ENCODE results near the gene ELL3. TPM values are rescaled to one million over a fixed set of nuclear protein-coding genes. Genes with fewer than 3 reads are reported as not detected.
"Not testable (repeated sequence)": the region's sequence is repeated elsewhere in the genome, so short reads cannot be mapped to it uniquely, and the experiment has no call there.

Gene ELL3
- 2.4 TPM for total RNA-seq

DNA sequence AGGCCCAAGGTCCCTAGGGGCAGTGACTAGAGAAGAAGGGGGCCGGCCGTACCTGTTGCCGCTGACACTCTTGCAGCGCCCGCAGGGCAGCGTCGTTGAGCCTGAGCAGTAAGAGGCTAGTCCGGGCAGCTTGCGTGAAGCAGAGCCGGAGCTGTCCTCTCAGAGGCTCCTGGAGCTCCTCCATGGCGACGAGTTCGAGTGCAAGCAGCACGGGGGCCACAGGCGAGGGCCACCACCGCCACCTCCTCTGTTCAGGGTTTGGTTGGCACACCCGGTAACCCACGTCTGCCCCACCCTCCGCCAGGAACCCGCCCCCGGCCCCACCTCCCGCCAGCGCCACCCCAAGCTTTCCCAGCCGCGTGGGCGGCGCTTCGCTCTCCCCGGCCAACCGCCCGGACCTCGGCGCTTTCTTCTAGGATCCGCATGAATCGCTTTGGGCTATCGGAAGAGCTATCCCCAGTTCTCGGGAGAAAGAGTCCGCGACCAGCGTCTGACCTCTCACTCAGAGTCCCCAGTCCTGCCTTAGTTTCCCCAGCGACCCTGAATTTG lies at the start of gene ELL3:
Gene ELL3 (minus strand): TSS at position 249 of the 549 bp plus-strand sequence. CDS start 65 bp downstream, at position 184.
- DNase-seq (ENCODE audit: low spot score) (peak; percentile 86), ATAC-seq (peak; percentile 85)

GRCh38 chr15:43826029-43826507 lies 49.3 kb upstream of the ELL3 start:
- ATAC-seq: no peak
- no peak for DNase-seq (ENCODE audit: low spot score)

DNA sequence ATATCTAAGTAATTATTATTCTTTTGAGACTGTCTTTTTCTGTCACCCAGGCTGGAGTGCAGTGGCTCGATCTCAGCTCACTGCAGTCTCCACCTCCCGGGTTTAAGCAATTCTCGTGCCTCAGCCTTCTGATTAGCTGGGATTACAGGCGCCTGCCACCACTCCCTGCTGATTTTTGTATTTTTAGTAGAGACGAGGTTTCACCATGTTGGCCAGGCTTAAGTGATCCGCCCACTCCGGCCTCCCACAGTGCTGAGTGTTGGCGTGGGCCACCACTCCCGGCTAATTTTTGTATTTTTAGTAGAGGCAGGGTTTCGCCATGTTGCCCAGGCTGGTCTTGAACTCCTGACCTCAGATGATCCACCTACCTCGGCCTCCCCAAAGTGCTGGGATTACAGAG lies 48.5 kb upstream of the ELL3 start:
- ATAC-seq; DNase-seq (ENCODE audit: low spot score): not testable (repeated sequence)

GRCh38 chr15:43824302-43825246 lies 47.8 kb upstream of the ELL3 start, which contains the start of gene MFAP1:
TSS of gene MFAP1 (minus strand) at chr15:43824690. CDS start at chr15:43824569, 121 bp downstream.
- DNase-seq (ENCODE audit: low spot score): peak; percentile 97
- peak; percentile 95 for ATAC-seq

GRCh38 chr15:43821505-43821904 lies 44.7 kb upstream of the ELL3 start:
- ATAC-seq (no peak), DNase-seq (ENCODE audit: low spot score) (no peak)

DNA sequence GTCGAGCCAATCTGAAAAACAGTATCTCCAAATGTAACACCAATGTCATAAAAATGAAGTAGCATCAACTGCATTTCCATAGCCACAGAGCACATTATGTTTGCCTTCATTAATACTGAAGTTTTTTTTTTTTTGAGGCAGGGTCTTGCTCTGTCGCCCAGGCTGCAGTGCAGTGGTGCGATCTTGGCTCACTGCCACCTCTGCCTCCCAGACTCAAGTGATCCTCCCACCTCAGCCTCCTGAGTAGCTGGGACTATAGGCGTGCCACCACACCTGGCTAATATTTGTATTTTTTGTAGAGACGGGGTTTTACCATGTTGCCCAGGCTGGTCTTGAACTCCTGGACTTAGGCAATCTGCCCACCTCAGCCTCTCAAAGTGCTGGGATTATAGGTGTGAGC lies 38.3 kb upstream of the ELL3 start:
- DNase-seq (ENCODE audit: low spot score): peak; percentile 38
- not testable (repeated sequence) for ATAC-seq

DNA sequence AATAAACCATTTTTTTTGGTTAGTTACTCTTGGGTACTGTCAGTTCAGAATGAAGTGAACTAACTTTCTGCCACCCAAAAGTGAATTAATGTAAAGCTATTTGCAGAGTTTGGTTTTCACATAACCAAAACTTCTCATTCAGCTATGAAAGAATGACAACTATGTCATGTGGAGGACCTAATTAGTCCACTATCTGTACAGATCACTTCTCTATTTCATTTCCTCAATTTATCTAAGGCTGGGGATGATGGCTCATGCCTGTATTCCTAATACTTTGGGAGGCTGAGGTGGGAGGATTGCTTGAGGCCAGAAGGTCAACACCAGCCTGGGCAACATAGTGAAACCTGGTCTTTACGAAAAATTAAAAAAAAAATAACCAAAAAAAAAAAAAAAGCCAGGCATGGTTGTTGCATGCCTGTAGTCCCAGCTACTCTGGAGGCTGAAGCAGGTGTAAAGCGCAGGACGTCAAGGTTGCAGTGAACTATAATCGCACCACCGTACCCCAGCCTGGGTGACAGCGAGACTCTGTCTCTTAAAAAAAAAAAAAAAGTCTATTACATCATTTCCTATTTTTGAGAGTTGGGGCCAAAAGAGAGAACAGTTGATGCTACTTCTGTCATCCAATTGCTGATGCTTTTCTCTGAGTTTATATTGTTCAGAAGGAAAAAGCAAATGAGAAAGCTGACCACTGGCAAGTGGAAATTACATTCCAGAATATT lies 32.4 kb upstream of the ELL3 start:
- ATAC-seq (no peak), DNase-seq (ENCODE audit: low spot score) (no peak)

- ATAC-seq (no peak), DNase-seq (ENCODE audit: low spot score) (no peak)
Measured at GRCh38 chr15:43808435-43808950, 31.7 kb upstream of the ELL3 start.

- not testable (repeated sequence) for ATAC-seq; DNase-seq (ENCODE audit: low spot score)
Measured at GRCh38 chr15:43802676-43803075, 25.9 kb upstream of the ELL3 start.

GRCh38 chr15:43800286-43801141 lies 23.7 kb upstream of the ELL3 start, which contains the start of gene HYPK:
TSS of gene HYPK (plus strand) at chr15:43800599. CDS start at chr15:43800623, 24 bp downstream.
- DNase-seq (ENCODE audit: low spot score) (peak; percentile 95), ATAC-seq (peak; percentile 93)

- DNase-seq (ENCODE audit: low spot score): no peak
- peak; percentile 19 for ATAC-seq
Measured at GRCh38 chr15:43799945-43800285, 23.1 kb upstream of the ELL3 start, which contains the start of gene SERINC4. TSS of gene SERINC4 (minus strand) at chr15:43800220. CDS start at chr15:43799986, 234 bp downstream.

DNA sequence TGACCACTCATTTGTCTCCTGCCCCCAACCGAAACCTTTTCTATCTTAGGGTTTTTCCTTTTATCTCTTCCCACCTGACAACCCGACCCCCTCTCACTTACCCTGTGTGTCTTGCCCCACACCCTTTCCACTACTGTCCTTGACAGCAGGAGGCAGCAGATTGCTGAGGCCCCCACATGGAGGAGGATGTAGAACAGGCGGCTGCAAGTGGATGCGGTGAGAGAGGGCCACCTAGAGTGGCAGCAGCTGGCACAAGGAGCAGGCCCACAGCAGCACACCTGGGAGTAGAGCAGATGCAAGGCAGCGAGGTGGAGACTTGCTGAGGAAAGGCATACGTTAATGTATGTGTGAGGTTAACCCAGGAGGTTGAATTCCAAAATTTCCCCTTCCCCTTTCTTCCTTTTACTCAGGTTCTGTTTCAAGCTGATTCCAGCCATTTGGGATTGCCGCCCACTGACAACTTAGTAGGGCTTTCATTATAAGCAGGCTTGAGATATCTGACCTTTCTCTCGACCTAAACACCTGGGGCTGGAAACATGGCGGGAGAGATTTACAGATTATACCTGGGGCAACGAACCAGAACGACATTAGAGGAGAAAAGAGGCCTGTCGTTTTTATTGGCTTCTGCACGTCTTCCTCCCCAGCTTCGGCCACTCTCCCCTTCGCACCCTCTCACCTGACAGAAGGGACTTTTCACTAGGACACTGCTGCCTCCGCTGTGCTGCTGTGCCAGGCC lies 22.6 kb upstream of the ELL3 start:
- no peak for DNase-seq (ENCODE audit: low spot score)

GRCh38 chr15:43796566-43796965 lies 19.8 kb upstream of the ELL3 start:
- no peak for DNase-seq (ENCODE audit: low spot score)
- ATAC-seq: no peak

More for the DNA sequence above, 22.6 kb upstream of the ELL3 start:
- ATAC-seq: no peak

- no peak for ATAC-seq
- no peak for DNase-seq (ENCODE audit: low spot score)
Measured at GRCh38 chr15:43795997-43796396, 19.2 kb upstream of the ELL3 start.

GRCh38 chr15:43795197-43795596 lies 18.4 kb upstream of the ELL3 start:
- no peak for ATAC-seq
- DNase-seq (ENCODE audit: low spot score): no peak

DNA sequence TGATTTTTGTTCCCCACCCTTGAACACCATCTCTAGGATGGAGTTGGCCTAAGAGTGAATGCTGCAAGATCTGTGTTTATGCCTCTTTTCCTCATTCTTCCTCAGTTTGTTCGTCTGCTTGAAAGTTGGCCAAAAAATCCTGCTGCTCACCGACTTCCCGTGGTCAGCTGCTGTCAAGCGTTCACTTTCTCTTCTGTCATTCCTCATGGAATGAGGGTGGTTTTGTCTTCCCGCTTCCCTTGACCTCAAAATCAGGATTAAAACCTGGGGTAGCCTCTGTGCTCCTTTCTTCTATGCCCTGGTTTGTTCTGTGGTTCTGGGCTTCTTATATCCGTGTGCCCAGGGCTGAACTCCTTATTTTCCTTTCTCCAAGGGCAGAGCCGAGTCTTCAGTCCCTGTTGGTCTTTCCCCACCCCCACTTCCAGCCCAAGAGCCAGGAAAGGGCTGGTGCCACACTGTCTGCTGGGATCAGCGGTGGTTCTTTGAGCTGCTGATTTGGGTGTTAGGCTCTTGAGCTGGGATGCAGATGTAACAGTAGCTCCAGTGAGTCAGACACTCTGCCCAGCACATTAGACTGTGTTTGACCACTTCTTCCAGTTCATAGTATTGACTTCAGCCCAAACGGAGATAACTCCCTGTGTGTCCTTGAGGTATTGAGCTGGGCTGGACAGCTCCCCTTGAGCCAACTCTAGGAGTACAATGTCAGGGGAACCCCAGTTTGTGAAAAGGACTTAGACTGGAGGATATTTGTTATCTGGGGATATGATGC lies 17.7 kb upstream of the ELL3 start:
- no peak for DNase-seq (ENCODE audit: low spot score)
- no peak for ATAC-seq

DNA sequence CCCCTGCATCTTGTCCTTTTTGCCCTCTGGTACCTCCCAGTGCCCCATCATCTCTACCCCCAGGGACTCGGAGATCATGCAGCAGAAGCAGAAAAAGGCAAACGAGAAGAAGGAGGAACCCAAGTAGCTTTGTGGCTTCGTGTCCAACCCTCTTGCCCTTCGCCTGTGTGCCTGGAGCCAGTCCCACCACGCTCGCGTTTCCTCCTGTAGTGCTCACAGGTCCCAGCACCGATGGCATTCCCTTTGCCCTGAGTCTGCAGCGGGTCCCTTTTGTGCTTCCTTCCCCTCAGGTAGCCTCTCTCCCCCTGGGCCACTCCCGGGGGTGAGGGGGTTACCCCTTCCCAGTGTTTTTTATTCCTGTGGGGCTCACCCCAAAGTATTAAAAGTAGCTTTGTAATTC lies 16.9 kb upstream of the ELL3 start:
- ATAC-seq (no peak), DNase-seq (ENCODE audit: low spot score) (no peak)

- DNase-seq (ENCODE audit: low spot score): peak; percentile 52
- ATAC-seq: peak; percentile 6
Measured at GRCh38 chr15:43792761-43793476, 16.2 kb upstream of the ELL3 start.
